MM.1S (cell line): Measurements from ENCODE around the gene SNX24.

ENCODE experiments used
- DNase-seq: peaks from one replicate; pipeline ENCODE4 v3.0.0-alpha.2; 2015
- H2AFZ ChIP-seq: fragments of 300-600 bp; sonication (generic); 2 replicates; pipeline ENCODE4 v1.6.0; 2016; ENCODE audit warnings: antibody characterized with exemption, low read length
- H3F3A ChIP-seq: fragments of 300-600 bp; sonication (generic); 2 replicates; pipeline ENCODE4 v1.6.1; 2016; ENCODE audit warnings: mild to moderate bottlenecking, antibody characterized with exemption, low read length, moderate library complexity, mixed read lengths; ENCODE audit not compliant: insufficient read depth
- H3K27ac ChIP-seq: fragments of 300-600 bp; sonication (generic); 2 replicates; pipeline ENCODE4 v1.5.1; 2016; ENCODE audit warnings: mild to moderate bottlenecking, low read length
- H3K27me3 ChIP-seq: fragments of 300-600 bp; sonication (generic); replicated peaks from 2 replicates; pipeline ENCODE4 v1.6.0; 2016; ENCODE audit warnings: low read length; ENCODE audit not compliant: insufficient read depth
- H3K36me3 ChIP-seq: fragments of 300-600 bp; sonication (generic); replicated peaks from 2 replicates; pipeline ENCODE4 v1.6.1; 2016; ENCODE audit warnings: mild to moderate bottlenecking, low read length, mixed read lengths; ENCODE audit not compliant: insufficient read depth
- H3K4me1 ChIP-seq: fragments of 300-600 bp; sonication (generic); 2 replicates; pipeline ENCODE4 v1.6.1; 2016; ENCODE audit warnings: low read length, mixed read lengths
- H3K4me2 ChIP-seq: fragments of 300-600 bp; sonication (generic); 2 replicates; pipeline ENCODE4 v1.6.0; 2016; ENCODE audit warnings: low read depth, low read length
- H3K4me3 ChIP-seq: fragments of 300-600 bp; sonication (generic); 2 replicates; pipeline ENCODE4 v1.5.1; 2016; ENCODE audit warnings: low read length, mixed read lengths
- H3K79me2 ChIP-seq: fragments of 300-600 bp; sonication (generic); 2 replicates; pipeline ENCODE4 v1.6.1; 2016; ENCODE audit warnings: mixed run types, low read length, mixed read lengths
- H3K9ac ChIP-seq: fragments of 300-600 bp; sonication (generic); 2 replicates; pipeline ENCODE4 v1.6.1; 2016; ENCODE audit warnings: low read length, mixed read lengths
- H3K9me2 ChIP-seq: fragments of 300-600 bp; sonication (generic); replicated peaks from 2 replicates; pipeline ENCODE4 v1.6.1; 2016; ENCODE audit warnings: mild to moderate bottlenecking, low read length, mixed read lengths; ENCODE audit not compliant: insufficient read depth
- H3K9me3 ChIP-seq: fragments of 300-600 bp; sonication (generic); replicated peaks from 2 replicates; pipeline ENCODE4 v1.6.1; 2016; ENCODE audit warnings: mild to moderate bottlenecking, low read length, mixed read lengths; ENCODE audit not compliant: insufficient read depth
- H4K20me1 ChIP-seq: fragments of 300-600 bp; sonication (generic); 2 replicates; pipeline ENCODE4 v1.6.1; 2016; ENCODE audit warnings: mild to moderate bottlenecking, low read length, moderate library complexity, mixed read lengths; ENCODE audit not compliant: insufficient read depth
- CTCF ChIP-seq: fragments of 300-600 bp; sonication (generic); IDR thresholded peaks from 2 replicates; pipeline ENCODE4 v1.5.1; 2016; ENCODE audit warnings: antibody characterized with exemption, low read length, mixed read lengths
- EZH2 ChIP-seq: fragments of 300-600 bp; sonication (generic); optimal IDR thresholded peaks from 2 replicates; pipeline ENCODE3; 2017; ENCODE audit warnings: low read depth, mild to moderate bottlenecking, antibody characterized with exemption, low read length, mixed read lengths
- EZH2phosphoT487 ChIP-seq: fragments of 300-600 bp; sonication (generic); IDR thresholded peaks from 2 replicates; pipeline ENCODE4 v1.6.1; 2018; ENCODE audit warnings: antibody characterized with exemption, low read length

SNX24 gene

GRCh38 chr5:122942164-122942914 lies 96.9 kb downstream of the SNX24 start:
- Histone ChIP-seq H3F3A (no peaks in the 10 kb centered on the region), H3K4me1 (no peaks in the 10 kb centered on the region), H2AFZ (no peak overlapping the region), H3K9me3 (no peaks in the 10 kb centered on the region), H3K4me2 (peak overlapping the region; percentile 40), H3K9me2 (no peaks in the 10 kb centered on the region), H4K20me1 (no peaks in the 10 kb centered on the region), H3K9ac (no peak overlapping the region), H3K36me3 (no peaks in the 10 kb centered on the region), H3K27me3 (no peaks in the 10 kb centered on the region), H3K27ac (no peak overlapping the region), H3K79me2 (no peaks in the 10 kb centered on the region), H3K4me3 (peak overlapping the region; percentile 6; the same call in 1 of the 2 replicates)
- TF ChIP-seq EZH2phosphoT487 (no peak), EZH2 (no peak), CTCF (no peak)
- DNase-seq, result no peak

DNA sequence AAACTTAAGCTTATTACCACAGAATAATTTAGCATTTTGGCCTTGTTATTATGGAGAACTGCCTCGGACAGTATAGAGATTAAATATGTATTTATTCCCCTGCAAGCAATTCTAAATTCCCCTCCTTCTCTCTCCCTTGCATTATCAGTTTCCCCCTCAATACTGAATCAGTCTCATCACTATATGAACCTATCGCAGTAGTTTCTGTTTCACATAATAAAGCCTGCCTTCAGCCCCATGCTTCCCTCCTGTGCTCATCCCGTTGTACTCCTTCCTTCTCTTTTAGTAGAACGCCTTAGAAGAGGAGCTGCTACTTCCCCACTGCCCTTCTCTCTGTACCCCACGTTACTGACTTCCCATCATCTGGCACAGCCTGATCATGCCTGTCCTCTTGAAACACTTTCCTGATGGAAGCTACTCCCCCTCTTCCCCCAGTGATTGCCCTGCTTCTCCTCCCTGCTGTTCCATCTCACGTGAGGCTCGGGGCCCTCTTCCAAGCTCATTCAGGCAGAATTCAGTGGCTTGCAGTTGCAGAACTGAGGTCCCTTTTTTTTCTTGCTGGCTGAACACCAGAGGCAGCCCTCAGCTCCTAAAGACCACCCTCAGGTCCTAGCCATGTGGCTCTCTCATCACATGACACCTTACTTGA lies 97.8 kb downstream of the SNX24 start:
- TF ChIP-seq EZH2 (no peak), CTCF (no peak), EZH2phosphoT487 (no peak)
- H3K9me2 ChIP-seq, result no peaks in the 10 kb centered on the region
- H3K4me2 ChIP-seq, result peak overlapping the region; percentile 40; the same call in 1 of the 2 replicates
- H3K27me3 ChIP-seq, result no peaks in the 10 kb centered on the region
- no peaks in the 10 kb centered on the region for H3F3A ChIP-seq
- no peak for DNase-seq
- H4K20me1 ChIP-seq, result no peaks in the 10 kb centered on the region
- H3K4me3 ChIP-seq, result peak overlapping the region; percentile 6; the same call in 1 of the 2 replicates
- no peaks in the 10 kb centered on the region for H3K36me3 ChIP-seq
- no peaks in the 10 kb centered on the region for H3K9me3 ChIP-seq
- no peaks in the 10 kb centered on the region for H3K4me1 ChIP-seq
- no peak overlapping the region for H2AFZ ChIP-seq
- H3K79me2 ChIP-seq, result no peaks in the 10 kb centered on the region
- no peak overlapping the region for H3K27ac ChIP-seq
- H3K9ac ChIP-seq, result no peak overlapping the region

DNA sequence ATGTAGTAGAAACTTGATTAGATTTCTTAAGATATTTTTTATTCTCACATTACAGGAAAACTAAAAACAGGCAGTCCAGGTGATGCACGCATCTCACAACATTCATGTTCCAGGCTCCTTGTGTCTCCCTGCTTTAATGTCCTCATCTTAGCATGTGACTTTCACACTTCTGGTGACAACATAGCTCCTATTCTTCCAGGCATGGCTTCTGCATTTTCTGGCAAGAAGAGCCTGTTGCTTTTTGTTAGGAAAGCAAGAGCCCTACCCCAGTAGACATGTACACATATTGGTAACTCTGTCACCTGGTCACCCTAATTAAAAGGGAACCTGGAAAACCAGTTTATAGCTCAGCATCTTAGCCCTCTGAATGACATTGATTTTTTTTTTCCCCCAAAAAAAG lies 98.6 kb downstream of the SNX24 start:
- Histone ChIP-seq H3K9me3 (no peaks in the 10 kb centered on the region), H3K27ac (no peak overlapping the region), H3K9me2 (no peaks in the 10 kb centered on the region), H3K4me1 (no peaks in the 10 kb centered on the region), H4K20me1 (no peaks in the 10 kb centered on the region), H3K27me3 (no peaks in the 10 kb centered on the region), H2AFZ (no peak overlapping the region), H3F3A (no peaks in the 10 kb centered on the region), H3K4me3 (no peak overlapping the region), H3K36me3 (no peaks in the 10 kb centered on the region), H3K79me2 (no peaks in the 10 kb centered on the region), H3K4me2 (no peak overlapping the region), H3K9ac (no peak overlapping the region)
- DNase-seq, result no peak
- no peak for TF ChIP-seq EZH2phosphoT487
- TF ChIP-seq EZH2, result no peak
- no peak for TF ChIP-seq CTCF
